ENCODE data around the gene GNB2.

The GNB2 gene

GRCh38 chr7:100680576-100681271 lies 7.2 kb downstream of the GNB2 start:
- DNase-seq (ENCODE audit: low read depth, low spot score) = no peak

GRCh38 chr7:100681491-100682227 lies 8.1 kb downstream of the GNB2 start:
- no peak for DNase-seq (ENCODE audit: low read depth, low spot score)

GRCh38 chr7:100682228-100682741 lies 8.7 kb downstream of the GNB2 start:
- DNase-seq (ENCODE audit: low read depth, low spot score) = no peak

- DNase-seq (ENCODE audit: low read depth, low spot score) = no peak
Observed at GRCh38 chr7:100682991-100683658, 9.6 kb downstream of the GNB2 start.

- no peak for DNase-seq (ENCODE audit: low read depth, low spot score)
Observed at GRCh38 chr7:100683659-100684533, 10.4 kb downstream of the GNB2 start.

- no peak for DNase-seq (ENCODE audit: low read depth, low spot score)
Observed at GRCh38 chr7:100684534-100685042, 11.0 kb downstream of the GNB2 start.

- no peak for DNase-seq (ENCODE audit: low read depth, low spot score)
Observed at GRCh38 chr7:100685049-100685605, 11.6 kb downstream of the GNB2 start.

GRCh38 chr7:100685631-100686145 lies 12.1 kb downstream of the GNB2 start:
- no peak for DNase-seq (ENCODE audit: low read depth, low spot score)

- no peak for DNase-seq (ENCODE audit: low read depth, low spot score)
Observed at GRCh38 chr7:100686201-100686821, 12.8 kb downstream of the GNB2 start.

- DNase-seq (ENCODE audit: low read depth, low spot score) = no peak
Observed at GRCh38 chr7:100686822-100687211, 13.3 kb downstream of the GNB2 start.

- DNase-seq (ENCODE audit: low read depth, low spot score) = no peak
Observed at GRCh38 chr7:100687261-100687660, 13.7 kb downstream of the GNB2 start.

GRCh38 chr7:100687751-100688300 lies 14.3 kb downstream of the GNB2 start:
- DNase-seq (ENCODE audit: low read depth, low spot score) = no peak

GRCh38 chr7:100688326-100688860 lies 14.9 kb downstream of the GNB2 start:
- no peak for DNase-seq (ENCODE audit: low read depth, low spot score)

- DNase-seq (ENCODE audit: low read depth, low spot score) = no peak
Observed at GRCh38 chr7:100689230-100690135, 15.9 kb downstream of the GNB2 start.

- DNase-seq (ENCODE audit: low read depth, low spot score) = no peak
Observed at GRCh38 chr7:100691676-100692577, 18.4 kb downstream of the GNB2 start.

GRCh38 chr7:100692578-100692961 lies 19.0 kb downstream of the GNB2 start:
- DNase-seq (ENCODE audit: low read depth, low spot score) = no peak

- DNase-seq (ENCODE audit: low read depth, low spot score) = no peak
Observed at GRCh38 chr7:100693312-100694097, 20.0 kb downstream of the GNB2 start.

Measured in brain pericyte (primary cell).